ENCODE data around the gene RPL27A. TPM values are rescaled to one million over a fixed set of nuclear protein-coding genes. Genes with fewer than 3 reads are reported as not detected.

The RPL27A gene
- total RNA-seq, 1 experiment from 2014 or later: 1,055 TPM

DNA sequence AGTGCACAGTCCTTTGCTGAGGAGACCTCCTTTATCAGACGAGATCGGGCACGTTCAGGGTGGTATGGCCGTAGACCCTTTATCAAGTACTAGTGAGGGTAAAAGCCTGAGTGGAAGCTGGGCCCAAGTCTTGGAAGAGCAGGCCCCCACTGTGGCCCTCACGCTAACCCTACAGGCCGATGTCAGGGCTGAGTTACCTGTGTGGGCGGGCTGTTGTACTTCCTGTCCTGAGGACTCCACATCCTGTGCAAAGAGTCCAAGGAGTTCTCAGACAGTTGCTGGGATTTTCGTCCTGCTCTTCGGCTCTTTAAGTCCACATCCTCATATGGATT is 34.9 kb downstream of the RPL27A start:
- H3K27ac ChIP-seq (ENCODE audit: low read depth, low read length): peak overlapping the region; percentile 0; the same call in 1 of the 2 replicates
- no peak overlapping the region for H2AFZ ChIP-seq (ENCODE audit: low read depth, low read length, poor library complexity, severe bottlenecking)
- H3K9me3 ChIP-seq (ENCODE audit: control insufficient read depth in 1 of 2, insufficient read depth in 1 of 2, low read depth in 1 of 2, low read length in 2 of 2): no peaks in the 10 kb centered on the region
- H3K9ac ChIP-seq (ENCODE audit: low read length): peak overlapping the region; percentile 16
- H4K20me1 ChIP-seq (ENCODE audit: insufficient read depth): no peaks in the 10 kb centered on the region
- H3K27me3 ChIP-seq (ENCODE audit: insufficient read depth, low read length): no peaks in the 10 kb centered on the region
- ChIA-PET POLR2A (interaction anchor here (0.7 to 1.4 kb wide), 2 partner anchors 8 to 29 kb away, joined by 3 to 4 read pairs; no protein-coding TSS in a partner anchor), RAD21 (ENCODE audit: low non-redundant PET in 1 of 2, low total read pairs in 2 of 2, uncharacterized antibody in 2 of 2, unreplicated experiment in 2 of 2) (no interaction called here), CTCF (no interaction called here)
- DNase-seq (ENCODE audit: low read depth, low spot score) (no peak), ATAC-seq (peak; percentile 40; the same call in 1 of the 2 replicates)
- intact Hi-C loops (cut with micrococcal nuclease): no loop called here
- TF ChIP-seq EGR1 (IDR thresholded peaks at IDR 0.05; ENCODE audit: low read depth): peak; percentile 76
- TF ChIP-seq EZH2phosphoT487 (IDR thresholded peaks at IDR 0.05; ENCODE audit: borderline replicate concordance): no peak
- no peak for TF ChIP-seq ZFX (IDR thresholded peaks at IDR 0.05)
- peaks cover 52 to 63% of the 10 kb centered on the region in 2 experiments for H3K4me1 ChIP-seq (ENCODE audit: control insufficient read depth in 1 of 2, insufficient read depth in 2 of 2, low read length in 2 of 2)
- no TSS peak for BruUV-seq (replicated peaks)
- H3K4me2 ChIP-seq (ENCODE audit: low read length): peak overlapping the region; percentile 52
- no peaks in the 10 kb centered on the region for H3K36me3 ChIP-seq (ENCODE audit: control insufficient read depth in 1 of 2, insufficient read depth in 2 of 2, low read length in 2 of 2)
- no peaks in the 10 kb centered on the region for H3K9me2 ChIP-seq (ENCODE audit: insufficient read depth)
- H3K79me2 ChIP-seq (ENCODE audit: insufficient read depth, low read length): no peaks in the 10 kb centered on the region
- peak overlapping the region in 1 of 2 experiments; percentile 6; a peak in 1 of 4 replicates for H3K4me3 ChIP-seq (replicated peaks in 1 of 2; ENCODE audit: low read depth in 1 of 2, low read length in 2 of 2)

GRCh38 chr11:8717876-8718753 is 35.5 kb downstream of the RPL27A start:
- intact Hi-C loops (cut with micrococcal nuclease): no loop called here
- no peak overlapping the region for H2AFZ ChIP-seq (ENCODE audit: low read depth, low read length, poor library complexity, severe bottlenecking)
- no peaks in the 10 kb centered on the region for H3K79me2 ChIP-seq (ENCODE audit: insufficient read depth, low read length)
- no peaks in the 10 kb centered on the region for H3K27me3 ChIP-seq (ENCODE audit: insufficient read depth, low read length)
- H3K4me1 ChIP-seq (ENCODE audit: control insufficient read depth in 1 of 2, insufficient read depth in 2 of 2, low read length in 2 of 2): peaks cover 52 to 68% of the 10 kb centered on the region in 2 experiments
- no peaks in the 10 kb centered on the region for H3K36me3 ChIP-seq (ENCODE audit: control insufficient read depth in 1 of 2, insufficient read depth in 2 of 2, low read length in 2 of 2)
- TF ChIP-seq ZNF274 (IDR thresholded peaks at IDR 0.05; ENCODE audit: low read depth, low read length) (no peak), EZH2phosphoT487 (IDR thresholded peaks at IDR 0.05; ENCODE audit: borderline replicate concordance) (no peak), POLR2A (IDR thresholded peaks at IDR 0.05; ENCODE audit: borderline replicate concordance, extremely low read depth, insufficient read depth, insufficient read length) (no peak), EGR1 (IDR thresholded peaks at IDR 0.05; ENCODE audit: low read depth) (no peak)
- no peaks in the 10 kb centered on the region for H3K9me2 ChIP-seq (ENCODE audit: insufficient read depth)
- H3K9ac ChIP-seq (ENCODE audit: low read length): peak overlapping the region; percentile 47
- peak overlapping the region; percentile 67 for H3K27ac ChIP-seq (ENCODE audit: low read depth, low read length)
- no peak for ATAC-seq
- peak overlapping the region in 1 of 2 experiments; percentile 35; a peak in 1 of 4 replicates for H3K4me3 ChIP-seq (replicated peaks in 1 of 2; ENCODE audit: low read depth in 1 of 2, low read length in 2 of 2)
- H4K20me1 ChIP-seq (ENCODE audit: insufficient read depth): no peaks in the 10 kb centered on the region
- CTCF ChIA-PET: no interaction called here
- peak overlapping the region; percentile 80 for H3K4me2 ChIP-seq (ENCODE audit: low read length)
- RAD21 ChIA-PET (ENCODE audit: low non-redundant PET in 1 of 2, low total read pairs in 2 of 2, uncharacterized antibody in 2 of 2, unreplicated experiment in 2 of 2): no interaction called here
- H3K9me3 ChIP-seq (ENCODE audit: control insufficient read depth in 1 of 2, insufficient read depth in 1 of 2, low read depth in 1 of 2, low read length in 2 of 2): no peaks in the 10 kb centered on the region
- no TSS peak for BruUV-seq (replicated peaks)
- POLR2A ChIA-PET: interaction anchor here (0.7 to 1.4 kb wide), 2 partner anchors 9 to 30 kb away, joined by 3 to 4 read pairs; no protein-coding TSS in a partner anchor
- DNase-seq (ENCODE audit: low read depth, low spot score): no peak
